Uterus (tissue), 2 donors: Measurements from ENCODE around the gene ISLR.

Source experiments
- POLR2A ChIP-seq, 2 donors: fragments of 450-650 bp; IDR thresholded peaks; one replicate each; pipeline ENCODE4 v1.6.1; 2016; ENCODE audit warnings: antibody characterized with exemption in 2 of 2, mild to moderate bottlenecking in 1 of 2, moderate library complexity in 1 of 2
- TF ChIP-seq, protein P1 (sequence below), 4 experiments: fragments of 200-600 bp in 2 of 4; fragments of 450-650 bp in 2 of 4; sonication (generic) in 2 of 4; IDR thresholded peaks; one replicate each; pipeline ENCODE4 v1.5.1; 2016 to 2019; ENCODE audit warnings: antibody characterized with exemption in 4 of 4, mild to moderate bottlenecking in 2 of 4, moderate library complexity in 1 of 4

DNA sequence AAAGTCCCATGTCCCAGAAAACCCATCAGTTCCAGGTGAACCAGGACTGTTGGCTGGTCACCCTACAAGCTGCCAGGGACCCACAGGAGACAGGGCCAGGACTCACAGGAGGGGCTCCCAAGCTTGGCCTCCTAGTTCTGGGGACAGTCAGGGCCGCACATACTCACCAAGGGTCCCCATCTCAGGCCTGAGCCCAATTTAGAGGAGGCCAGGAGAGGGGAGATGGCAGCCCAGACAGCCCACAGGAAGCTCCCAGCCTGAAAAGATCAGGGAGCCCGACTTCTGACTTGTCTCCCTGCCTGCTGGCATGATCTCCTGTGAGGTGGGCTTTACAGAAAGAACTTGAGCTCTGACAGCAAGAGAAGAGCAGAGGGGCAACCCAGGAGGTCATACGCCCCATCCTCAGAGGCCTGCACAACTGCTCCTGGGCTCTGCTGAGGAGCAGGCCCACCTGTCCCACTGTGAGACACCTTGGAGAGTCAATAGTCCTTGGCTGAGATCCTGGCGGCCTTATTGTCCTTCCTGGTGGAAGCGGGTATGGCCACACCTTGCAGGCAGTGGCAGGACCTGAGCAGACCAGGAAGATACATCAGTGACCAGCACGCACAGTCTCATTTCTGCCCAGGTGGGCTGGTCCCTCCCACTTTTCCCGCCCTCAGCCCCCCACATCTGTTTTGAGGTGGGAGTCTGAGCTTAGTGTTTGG lies 2.5 kb upstream of the ISLR start:
- TF ChIP-seq, protein P1, sequence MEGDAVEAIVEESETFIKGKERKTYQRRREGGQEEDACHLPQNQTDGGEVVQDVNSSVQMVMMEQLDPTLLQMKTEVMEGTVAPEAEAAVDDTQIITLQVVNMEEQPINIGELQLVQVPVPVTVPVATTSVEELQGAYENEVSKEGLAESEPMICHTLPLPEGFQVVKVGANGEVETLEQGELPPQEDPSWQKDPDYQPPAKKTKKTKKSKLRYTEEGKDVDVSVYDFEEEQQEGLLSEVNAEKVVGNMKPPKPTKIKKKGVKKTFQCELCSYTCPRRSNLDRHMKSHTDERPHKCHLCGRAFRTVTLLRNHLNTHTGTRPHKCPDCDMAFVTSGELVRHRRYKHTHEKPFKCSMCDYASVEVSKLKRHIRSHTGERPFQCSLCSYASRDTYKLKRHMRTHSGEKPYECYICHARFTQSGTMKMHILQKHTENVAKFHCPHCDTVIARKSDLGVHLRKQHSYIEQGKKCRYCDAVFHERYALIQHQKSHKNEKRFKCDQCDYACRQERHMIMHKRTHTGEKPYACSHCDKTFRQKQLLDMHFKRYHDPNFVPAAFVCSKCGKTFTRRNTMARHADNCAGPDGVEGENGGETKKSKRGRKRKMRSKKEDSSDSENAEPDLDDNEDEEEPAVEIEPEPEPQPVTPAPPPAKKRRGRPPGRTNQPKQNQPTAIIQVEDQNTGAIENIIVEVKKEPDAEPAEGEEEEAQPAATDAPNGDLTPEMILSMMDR (IDR thresholded peaks at IDR 0.05), result no peak
- TF ChIP-seq POLR2A (IDR thresholded peaks at IDR 0.05), result no peak
